ENCODE results near the gene WNK3. TPM values are rescaled to one million over a fixed set of nuclear protein-coding genes. Genes with fewer than 3 reads are reported as not detected.

Gene WNK3
- total and polyA plus RNA-seq, 4 donors, result 1.7 to 11.9 (median 7.5) TPM

DNA sequence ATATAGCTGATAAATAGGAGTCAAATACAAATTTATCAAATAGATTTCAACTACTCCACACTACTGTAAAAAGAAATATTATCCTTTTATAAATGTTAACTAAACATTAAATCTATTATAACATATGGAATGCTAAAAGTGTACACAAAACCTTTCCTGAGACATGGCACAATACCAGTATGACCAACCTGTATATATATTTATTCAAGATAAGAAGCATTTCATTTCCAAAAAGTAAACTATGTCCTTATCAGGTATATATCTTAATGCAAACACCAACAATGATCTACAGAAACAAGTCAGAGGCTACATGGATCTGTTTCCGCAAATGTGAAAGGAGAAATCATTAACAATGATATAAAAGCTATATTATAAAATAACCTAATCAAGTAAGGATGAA is 37.8 kb downstream of the WNK3 start:
- TF ChIP-seq JUND (IDR thresholded peaks at IDR 0.05) (no peak), RAD21 (IDR thresholded peaks at IDR 0.05) (no peak), FOXA1 (IDR thresholded peaks at IDR 0.05) (no peak), GABPA (IDR thresholded peaks at IDR 0.05 in 1 of 2, conservative IDR thresholded peaks at IDR 0.05 in 1 of 2) (no peak), YY1 (IDR thresholded peaks at IDR 0.05) (no peak), TAF1 (conservative IDR thresholded peaks at IDR 0.05) (no peak), FOXA2 (IDR thresholded peaks at IDR 0.05) (no peak), HNF4A (conservative IDR thresholded peaks at IDR 0.05) (no peak), SP1 (IDR thresholded peaks at IDR 0.05) (no peak), HNF4G (IDR thresholded peaks at IDR 0.05) (no peak), NR2F2 (IDR thresholded peaks at IDR 0.05) (no peak), RXRA (IDR thresholded peaks at IDR 0.05) (no peak)
- TF ChIP-seq, protein P1, sequence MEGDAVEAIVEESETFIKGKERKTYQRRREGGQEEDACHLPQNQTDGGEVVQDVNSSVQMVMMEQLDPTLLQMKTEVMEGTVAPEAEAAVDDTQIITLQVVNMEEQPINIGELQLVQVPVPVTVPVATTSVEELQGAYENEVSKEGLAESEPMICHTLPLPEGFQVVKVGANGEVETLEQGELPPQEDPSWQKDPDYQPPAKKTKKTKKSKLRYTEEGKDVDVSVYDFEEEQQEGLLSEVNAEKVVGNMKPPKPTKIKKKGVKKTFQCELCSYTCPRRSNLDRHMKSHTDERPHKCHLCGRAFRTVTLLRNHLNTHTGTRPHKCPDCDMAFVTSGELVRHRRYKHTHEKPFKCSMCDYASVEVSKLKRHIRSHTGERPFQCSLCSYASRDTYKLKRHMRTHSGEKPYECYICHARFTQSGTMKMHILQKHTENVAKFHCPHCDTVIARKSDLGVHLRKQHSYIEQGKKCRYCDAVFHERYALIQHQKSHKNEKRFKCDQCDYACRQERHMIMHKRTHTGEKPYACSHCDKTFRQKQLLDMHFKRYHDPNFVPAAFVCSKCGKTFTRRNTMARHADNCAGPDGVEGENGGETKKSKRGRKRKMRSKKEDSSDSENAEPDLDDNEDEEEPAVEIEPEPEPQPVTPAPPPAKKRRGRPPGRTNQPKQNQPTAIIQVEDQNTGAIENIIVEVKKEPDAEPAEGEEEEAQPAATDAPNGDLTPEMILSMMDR (IDR thresholded peaks at IDR 0.05; ENCODE audit: low read depth, low read length, missing input control), result no peak
- TF ChIP-seq, protein P2, sequence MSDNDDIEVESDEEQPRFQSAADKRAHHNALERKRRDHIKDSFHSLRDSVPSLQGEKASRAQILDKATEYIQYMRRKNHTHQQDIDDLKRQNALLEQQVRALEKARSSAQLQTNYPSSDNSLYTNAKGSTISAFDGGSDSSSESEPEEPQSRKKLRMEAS (IDR thresholded peaks at IDR 0.05), result no peak
- TF ChIP-seq, protein P3, sequence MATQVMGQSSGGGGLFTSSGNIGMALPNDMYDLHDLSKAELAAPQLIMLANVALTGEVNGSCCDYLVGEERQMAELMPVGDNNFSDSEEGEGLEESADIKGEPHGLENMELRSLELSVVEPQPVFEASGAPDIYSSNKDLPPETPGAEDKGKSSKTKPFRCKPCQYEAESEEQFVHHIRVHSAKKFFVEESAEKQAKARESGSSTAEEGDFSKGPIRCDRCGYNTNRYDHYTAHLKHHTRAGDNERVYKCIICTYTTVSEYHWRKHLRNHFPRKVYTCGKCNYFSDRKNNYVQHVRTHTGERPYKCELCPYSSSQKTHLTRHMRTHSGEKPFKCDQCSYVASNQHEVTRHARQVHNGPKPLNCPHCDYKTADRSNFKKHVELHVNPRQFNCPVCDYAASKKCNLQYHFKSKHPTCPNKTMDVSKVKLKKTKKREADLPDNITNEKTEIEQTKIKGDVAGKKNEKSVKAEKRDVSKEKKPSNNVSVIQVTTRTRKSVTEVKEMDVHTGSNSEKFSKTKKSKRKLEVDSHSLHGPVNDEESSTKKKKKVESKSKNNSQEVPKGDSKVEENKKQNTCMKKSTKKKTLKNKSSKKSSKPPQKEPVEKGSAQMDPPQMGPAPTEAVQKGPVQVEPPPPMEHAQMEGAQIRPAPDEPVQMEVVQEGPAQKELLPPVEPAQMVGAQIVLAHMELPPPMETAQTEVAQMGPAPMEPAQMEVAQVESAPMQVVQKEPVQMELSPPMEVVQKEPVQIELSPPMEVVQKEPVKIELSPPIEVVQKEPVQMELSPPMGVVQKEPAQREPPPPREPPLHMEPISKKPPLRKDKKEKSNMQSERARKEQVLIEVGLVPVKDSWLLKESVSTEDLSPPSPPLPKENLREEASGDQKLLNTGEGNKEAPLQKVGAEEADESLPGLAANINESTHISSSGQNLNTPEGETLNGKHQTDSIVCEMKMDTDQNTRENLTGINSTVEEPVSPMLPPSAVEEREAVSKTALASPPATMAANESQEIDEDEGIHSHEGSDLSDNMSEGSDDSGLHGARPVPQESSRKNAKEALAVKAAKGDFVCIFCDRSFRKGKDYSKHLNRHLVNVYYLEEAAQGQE (IDR thresholded peaks at IDR 0.05), result no peak
- TF ChIP-seq, protein P4, sequence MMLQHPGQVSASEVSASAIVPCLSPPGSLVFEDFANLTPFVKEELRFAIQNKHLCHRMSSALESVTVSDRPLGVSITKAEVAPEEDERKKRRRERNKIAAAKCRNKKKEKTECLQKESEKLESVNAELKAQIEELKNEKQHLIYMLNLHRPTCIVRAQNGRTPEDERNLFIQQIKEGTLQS (IDR thresholded peaks at IDR 0.05), result no peak
- no peak overlapping the region for H3K27ac ChIP-seq (ENCODE audit: low read depth in 1 of 2, low read length in 2 of 2)
- no peak for DNase-seq (ENCODE audit: low spot score)
- no peak overlapping the region for H3K4me3 ChIP-seq (ENCODE audit: low read depth in 1 of 3, low read length in 3 of 3)
- H3K9ac ChIP-seq (ENCODE audit: low read depth in 1 of 2, low read length in 2 of 2), result no peak overlapping the region
- no peaks in the 10 kb centered on the region for H3K36me3 ChIP-seq (ENCODE audit: control insufficient read depth in 4 of 4, insufficient read depth in 3 of 4, low read depth in 1 of 4, low read length in 3 of 4)
- H3K4me1 ChIP-seq (ENCODE audit: control insufficient read depth in 4 of 4, insufficient read depth in 4 of 4, low read length in 3 of 4), result no peaks in the 10 kb centered on the region
- H3K9me3 ChIP-seq (ENCODE audit: control insufficient read depth in 4 of 4, low read length in 3 of 4), result no peaks in the 10 kb centered on the region
- WGBS, result 87% methylated on average over 1 of the region's 1 CpG
- no peaks in the 10 kb centered on the region for H3K27me3 ChIP-seq (ENCODE audit: control insufficient read depth in 4 of 4, insufficient read depth in 4 of 4, low read length in 3 of 4)

DNA sequence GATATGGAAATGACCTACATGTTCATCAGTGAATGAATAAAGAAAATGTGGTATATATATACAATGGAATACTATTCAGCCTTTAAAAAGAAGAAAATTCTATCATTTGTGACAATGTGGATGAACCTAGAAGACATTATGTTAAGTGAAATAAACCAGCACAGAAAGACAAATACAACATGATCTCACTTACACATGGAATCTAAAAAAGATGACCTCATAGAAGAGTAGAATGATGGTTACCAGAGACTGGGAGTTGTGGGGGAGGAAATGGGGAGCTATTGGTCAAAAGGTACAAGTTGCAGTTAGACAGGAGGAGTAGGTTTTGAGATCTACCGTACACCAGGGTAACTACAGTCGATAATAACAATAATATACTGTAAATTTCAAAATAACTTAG is 51.5 kb downstream of the WNK3 start:
- Histone ChIP-seq H3K9ac (ENCODE audit: low read depth in 1 of 2, low read length in 2 of 2) (no peak overlapping the region), H3K4me3 (ENCODE audit: low read depth in 1 of 3, low read length in 3 of 3) (no peak overlapping the region), H3K36me3 (ENCODE audit: control insufficient read depth in 4 of 4, insufficient read depth in 3 of 4, low read depth in 1 of 4, low read length in 3 of 4) (peaks cover 0 to 5% (median 0%) of the 10 kb centered on the region in 4 donors), H3K9me3 (ENCODE audit: control insufficient read depth in 4 of 4, low read length in 3 of 4) (no peaks in the 10 kb centered on the region), H3K27me3 (ENCODE audit: control insufficient read depth in 4 of 4, insufficient read depth in 4 of 4, low read length in 3 of 4) (no peaks in the 10 kb centered on the region), H3K27ac (ENCODE audit: low read depth in 1 of 2, low read length in 2 of 2) (no peak overlapping the region), H3K4me1 (ENCODE audit: control insufficient read depth in 4 of 4, insufficient read depth in 4 of 4, low read length in 3 of 4) (no peaks in the 10 kb centered on the region)
- TF ChIP-seq, protein P5, sequence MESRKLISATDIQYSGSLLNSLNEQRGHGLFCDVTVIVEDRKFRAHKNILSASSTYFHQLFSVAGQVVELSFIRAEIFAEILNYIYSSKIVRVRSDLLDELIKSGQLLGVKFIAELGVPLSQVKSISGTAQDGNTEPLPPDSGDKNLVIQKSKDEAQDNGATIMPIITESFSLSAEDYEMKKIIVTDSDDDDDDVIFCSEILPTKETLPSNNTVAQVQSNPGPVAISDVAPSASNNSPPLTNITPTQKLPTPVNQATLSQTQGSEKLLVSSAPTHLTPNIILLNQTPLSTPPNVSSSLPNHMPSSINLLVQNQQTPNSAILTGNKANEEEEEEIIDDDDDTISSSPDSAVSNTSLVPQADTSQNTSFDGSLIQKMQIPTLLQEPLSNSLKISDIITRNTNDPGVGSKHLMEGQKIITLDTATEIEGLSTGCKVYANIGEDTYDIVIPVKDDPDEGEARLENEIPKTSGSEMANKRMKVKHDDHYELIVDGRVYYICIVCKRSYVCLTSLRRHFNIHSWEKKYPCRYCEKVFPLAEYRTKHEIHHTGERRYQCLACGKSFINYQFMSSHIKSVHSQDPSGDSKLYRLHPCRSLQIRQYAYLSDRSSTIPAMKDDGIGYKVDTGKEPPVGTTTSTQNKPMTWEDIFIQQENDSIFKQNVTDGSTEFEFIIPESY (IDR thresholded peaks at IDR 0.05), result no peak
- TF ChIP-seq YY1 (IDR thresholded peaks at IDR 0.05) (no peak), HNF4A (conservative IDR thresholded peaks at IDR 0.05) (no peak), RXRA (IDR thresholded peaks at IDR 0.05) (no peak), JUND (IDR thresholded peaks at IDR 0.05) (no peak)
- TF ChIP-seq, protein P3 (IDR thresholded peaks at IDR 0.05), result no peak
- TF ChIP-seq, protein P2 (IDR thresholded peaks at IDR 0.05), result no peak
- no peak for DNase-seq (ENCODE audit: low spot score)
- WGBS, result 95% methylated on average over 2 of the region's 2 CpGs
